Measurements from ENCODE around the gene ERFE.

ERFE gene

DNA sequence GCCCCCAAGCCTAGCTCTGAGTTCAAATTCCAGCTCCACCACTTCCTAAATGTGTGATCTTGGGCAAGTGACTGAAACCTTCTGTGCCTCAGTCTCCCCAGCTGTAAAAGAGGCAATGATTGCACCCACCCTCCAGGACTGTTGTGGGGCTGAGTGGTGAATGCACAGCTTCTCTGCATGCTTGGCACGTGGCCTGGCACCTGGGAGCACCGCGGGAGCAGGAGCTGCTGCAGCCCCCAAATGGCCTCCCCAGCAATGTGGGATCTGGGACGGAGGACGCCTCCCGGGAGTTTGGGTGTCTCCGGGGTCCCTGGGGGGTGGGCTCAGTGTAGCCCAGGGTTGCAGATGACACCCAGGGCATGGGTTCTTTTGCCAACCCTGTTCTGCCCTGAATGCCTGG lies 18.7 kb upstream of the ERFE start:
- DNase-seq = no peak

DNA sequence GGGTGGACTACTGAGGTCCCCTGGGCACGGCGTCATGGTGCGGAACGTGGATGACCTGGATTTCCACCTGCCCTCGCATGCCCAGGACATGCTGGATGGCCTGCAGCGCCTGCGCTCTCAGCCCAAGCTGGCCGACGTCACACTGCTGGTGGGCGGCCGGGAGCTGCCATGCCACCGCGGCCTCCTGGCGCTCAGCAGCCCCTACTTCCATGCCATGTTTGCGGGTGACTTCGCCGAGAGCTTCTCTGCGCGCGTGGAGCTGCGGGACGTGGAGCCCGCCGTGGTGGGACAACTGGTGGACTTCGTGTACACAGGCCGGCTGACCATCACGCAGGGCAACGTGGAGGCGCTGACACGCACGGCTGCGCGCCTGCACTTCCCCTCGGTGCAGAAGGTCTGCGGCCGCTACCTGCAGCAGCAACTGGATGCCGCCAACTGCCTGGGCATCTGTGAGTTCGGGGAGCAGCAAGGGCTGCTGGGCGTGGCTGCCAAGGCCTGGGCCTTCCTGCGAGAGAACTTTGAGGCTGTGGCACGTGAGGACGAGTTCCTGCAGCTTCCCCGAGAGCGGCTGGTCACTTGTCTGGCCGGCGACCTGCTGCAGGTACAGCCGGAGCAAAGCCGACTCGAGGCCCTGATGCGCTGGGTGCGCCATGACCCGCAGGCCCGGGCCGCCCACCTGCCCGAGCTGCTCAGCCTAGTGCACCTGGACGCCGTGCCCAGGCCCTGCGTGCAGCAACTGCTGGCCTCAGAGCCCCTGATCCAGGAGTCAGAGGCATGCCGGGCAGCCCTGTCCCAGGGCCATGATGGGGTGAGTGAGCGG lies 17.8 kb upstream of the ERFE start:
- no peak for DNase-seq

DNA sequence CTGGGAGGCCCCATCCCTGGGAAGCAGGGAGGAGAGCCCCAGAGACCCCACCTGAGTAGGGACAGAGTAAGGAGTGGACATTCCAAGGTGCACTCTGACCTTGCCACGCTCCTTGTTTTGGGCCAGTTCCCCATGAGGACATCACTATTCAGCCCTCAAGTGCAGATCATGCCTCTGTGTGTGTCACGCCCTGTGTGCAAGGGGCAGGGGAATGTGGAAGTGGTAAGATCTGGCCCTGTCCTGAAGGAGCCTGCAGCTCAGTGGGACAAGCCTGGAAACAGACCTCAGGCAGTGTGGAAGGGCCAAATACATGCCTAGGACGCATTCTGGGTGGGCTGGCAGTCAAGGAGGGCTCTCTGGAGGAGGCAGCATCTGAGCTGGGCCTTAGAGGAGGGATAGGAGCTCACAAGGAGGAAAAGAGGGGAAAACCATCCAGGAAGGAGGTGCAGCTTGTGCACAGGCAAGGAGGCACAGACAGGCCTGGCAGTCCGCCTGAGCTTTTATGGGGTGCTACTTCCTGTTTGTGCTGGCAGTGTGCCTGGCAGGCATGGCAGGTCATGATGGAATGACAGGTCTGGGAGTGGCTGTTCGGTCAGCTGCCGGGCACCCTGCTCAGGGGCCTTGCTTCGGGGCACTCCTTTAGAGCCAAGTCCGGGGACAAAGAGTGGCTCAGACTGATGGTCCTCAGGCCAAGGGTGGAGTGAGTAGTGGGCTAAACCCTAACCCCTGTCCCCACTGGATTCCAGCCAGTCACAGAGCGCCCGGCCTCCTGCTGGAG lies 17.0 kb upstream of the ERFE start:
- no peak for DNase-seq

DNA sequence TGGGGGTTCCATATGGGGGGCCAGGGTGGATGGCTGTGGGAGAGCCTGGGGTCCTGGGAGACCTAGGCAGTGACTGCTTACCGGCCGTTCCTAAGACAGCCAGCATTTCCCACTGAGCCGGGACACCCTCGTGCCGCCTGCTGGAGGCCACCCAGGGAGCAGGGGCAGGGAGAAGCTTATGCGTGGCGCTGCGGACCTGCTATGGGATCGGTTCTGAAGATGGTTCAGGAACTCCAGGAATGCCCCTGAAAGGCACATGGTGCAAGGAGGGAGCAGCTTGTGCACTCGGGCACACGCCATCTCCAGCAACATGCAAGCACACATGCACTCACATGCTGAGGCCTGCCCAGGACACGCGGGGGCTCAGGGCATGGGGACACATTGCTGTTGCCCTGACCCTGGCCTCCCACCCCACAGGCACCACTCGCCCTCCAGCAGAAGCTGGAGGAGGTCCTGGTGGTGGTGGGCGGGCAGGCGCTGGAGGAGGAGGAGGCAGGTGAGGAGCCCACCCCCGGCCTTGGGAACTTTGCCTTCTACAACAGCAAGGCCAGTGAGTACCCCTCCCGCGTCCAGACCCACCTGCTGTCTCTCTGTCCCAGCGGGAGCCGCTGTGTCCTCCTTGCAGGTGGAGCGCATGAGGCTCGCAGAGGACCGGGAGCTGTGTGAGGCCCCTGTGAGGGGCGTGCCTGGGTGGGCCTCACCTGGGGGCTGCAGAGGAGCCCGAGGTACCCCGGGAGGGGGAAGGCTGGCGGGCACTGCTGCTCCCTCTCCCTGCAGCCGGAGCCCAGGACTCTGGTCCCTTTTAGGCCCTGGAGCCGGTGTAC lies 16.2 kb upstream of the ERFE start:
- DNase-seq = no peak

DNA sequence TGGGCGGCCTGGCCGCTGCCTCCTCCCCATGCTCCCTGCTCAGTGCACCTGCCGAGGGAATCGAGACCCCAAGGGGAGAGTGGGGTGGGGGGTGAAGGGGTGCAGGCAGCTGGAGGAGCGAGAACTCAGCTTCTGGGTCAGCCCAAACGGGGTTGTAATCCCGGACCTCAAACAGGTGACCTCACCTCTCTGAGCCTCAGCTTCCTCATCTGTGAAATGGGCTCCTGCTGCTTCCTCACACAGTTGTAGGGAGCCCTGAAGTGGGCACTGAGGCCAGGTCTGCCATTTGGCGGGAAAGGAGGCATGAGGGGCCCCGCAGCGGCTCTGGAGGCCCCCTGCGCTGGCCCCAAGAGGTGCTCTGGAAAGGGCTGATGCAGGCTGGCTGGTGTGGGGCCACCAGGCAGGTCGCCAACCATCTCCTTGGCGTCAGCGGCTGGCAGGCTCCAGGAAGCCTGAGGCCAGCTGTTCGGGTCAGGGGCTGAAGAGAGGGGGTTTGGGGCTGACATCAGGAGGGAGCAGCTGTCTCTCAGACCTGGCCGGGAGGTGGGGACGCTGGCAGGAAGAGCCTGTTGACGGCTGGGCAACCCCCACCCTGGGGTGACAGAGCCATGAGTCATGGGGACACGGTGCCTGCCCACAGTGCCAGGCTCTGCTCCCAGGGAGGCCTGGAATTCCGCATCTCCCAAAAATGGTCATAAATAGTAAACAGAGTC lies 15.4 kb upstream of the ERFE start:
- DNase-seq = no peak

DNA sequence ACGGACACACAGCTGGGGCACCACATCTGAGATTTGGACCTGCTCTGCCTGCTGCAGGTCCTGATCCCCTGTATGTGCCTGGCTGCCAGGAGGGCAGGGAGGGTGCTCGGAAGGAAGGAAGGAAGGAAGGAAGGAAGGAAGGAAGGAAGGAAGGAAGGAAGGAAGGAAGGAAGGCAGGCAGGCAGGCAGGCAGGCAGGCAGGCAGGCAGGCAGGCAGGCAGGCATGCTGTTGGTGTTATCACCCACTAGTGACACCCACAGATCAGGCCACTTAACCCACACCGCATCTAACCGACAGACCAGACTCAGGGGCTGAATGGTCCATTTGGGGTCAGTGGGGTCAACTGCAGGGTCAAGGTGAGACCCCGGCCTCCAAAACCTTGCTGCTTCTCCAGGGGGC lies 14.5 kb upstream of the ERFE start:
- no peak for DNase-seq

DNA sequence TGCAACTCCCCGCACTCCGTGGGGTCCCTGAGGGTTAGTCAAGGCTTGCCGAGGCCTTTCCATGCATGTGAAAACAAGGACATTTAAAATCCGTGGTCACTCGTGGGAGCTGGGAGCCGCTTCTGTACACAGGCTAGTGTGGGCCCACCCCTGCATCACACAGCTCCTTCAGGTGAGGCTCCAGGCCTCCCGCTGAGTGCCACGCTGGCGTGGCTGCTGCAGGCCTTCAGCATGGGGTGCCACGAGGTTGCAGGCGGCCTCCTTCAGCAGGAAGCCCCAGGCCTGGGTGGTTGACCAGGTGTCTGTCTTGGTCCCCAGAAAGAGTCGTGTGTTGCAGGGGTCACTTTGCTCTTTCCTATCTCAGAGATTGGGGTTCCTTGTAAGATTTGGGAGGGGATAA lies 13.7 kb upstream of the ERFE start:
- no peak for DNase-seq

DNA sequence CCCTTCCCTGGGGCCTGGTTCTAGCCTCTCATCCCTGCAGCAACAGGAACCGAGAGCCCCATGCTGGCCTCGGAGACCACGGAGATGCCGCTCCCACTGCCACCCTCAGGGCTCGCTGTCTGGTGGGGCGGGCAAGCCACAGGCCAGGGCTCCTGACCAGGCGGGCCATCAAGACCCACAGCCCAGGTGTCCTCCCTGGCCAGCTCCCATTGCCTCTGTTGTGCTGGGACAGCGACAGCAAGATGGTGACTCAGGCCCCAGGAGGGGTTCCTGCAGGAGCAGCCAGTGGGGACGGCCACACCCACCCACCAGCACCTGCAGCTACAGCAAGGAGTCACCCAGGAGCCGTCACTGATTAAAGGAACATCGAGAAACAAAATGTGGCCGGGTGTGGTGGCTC lies 12.9 kb upstream of the ERFE start:
- no peak for DNase-seq

DNA sequence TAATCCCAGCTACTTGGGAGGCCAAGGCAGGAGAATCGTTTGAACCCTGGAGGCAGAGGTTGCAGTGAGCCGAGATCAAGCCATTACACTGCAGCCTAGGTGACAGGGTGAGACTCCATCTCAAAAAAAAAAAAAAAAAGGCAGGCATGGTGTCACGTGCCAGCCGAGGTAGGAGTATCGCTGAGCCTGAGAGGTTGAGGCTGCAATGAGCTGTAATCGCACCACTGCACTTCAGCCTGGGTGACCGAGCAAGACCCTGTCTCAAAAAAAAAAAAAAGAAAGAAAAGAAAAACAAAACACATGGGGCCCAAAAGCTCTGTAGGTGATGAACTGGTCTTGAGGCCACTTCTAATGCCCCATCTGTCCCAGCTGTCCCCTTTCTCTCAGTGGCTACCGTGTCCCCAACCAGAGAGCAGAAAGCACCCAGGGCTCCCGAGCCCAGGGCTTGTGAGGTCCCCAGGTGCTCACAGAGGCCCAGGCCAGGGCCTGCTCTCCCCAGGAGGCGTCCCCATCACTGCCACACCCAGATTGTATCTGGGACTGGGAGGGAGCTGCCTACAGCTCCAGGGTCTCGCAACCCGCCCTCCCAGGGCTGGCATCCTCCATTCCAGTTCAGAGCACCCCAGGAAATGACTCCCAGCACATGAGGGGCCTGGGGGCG lies 11.8 kb upstream of the ERFE start:
- no peak for DNase-seq

DNA sequence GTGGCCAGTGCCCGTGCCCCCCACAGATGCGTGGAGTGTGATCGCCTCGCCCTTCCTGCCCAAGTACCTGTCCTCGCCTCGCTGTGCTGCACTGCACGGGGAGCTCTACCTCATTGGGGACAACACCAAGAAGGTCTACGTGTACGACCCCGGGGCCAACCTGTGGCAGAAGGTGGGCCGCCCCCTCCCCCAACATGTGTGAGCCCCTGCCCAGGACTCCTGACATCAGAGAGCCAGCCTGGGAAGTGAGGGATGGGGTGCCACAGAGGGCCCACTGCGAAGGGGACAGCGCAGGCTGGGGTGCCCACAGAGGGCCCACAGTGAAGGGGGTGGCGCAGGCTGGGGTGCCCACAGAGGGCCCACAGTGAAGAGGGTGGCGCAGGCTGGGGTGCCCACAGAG lies 9.8 kb upstream of the ERFE start:
- DNase-seq = no peak

DNA sequence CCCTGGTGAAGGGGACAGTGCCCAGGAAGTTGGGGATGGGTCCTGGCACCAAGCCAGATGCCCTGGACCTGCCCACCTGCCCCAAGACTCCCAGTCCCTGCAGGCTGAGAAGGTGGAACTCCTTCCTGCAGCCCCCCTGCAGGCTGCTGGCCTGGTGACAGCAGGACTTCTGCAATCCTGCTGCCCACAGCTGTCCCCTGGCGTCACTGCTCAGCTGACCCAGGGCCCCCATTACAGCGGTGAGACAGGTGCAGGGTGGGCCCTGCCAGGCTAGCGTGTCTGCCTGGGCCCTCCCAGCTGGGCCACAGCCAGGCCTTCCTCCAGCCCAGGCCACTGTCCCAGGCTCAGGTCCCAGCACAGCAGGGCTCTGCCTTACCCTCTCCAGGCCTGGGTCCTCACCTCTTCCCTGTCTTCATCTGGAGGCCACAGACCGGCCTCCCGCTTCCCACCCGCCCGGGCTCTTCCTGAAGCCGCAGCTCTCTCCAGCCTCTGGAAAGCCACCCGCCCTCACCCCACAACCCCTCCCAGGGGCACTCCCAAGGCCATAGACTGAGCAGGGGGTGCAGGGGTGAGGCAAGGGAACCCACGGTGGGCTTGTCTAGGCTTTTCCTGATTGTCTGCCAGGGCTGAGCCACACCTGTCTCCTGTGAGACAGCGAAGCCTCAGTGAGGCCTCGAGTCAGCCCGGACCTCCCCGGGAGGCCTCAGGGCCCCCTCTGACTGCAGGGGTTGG lies 8.8 kb upstream of the ERFE start:
- DNase-seq = no peak

DNA sequence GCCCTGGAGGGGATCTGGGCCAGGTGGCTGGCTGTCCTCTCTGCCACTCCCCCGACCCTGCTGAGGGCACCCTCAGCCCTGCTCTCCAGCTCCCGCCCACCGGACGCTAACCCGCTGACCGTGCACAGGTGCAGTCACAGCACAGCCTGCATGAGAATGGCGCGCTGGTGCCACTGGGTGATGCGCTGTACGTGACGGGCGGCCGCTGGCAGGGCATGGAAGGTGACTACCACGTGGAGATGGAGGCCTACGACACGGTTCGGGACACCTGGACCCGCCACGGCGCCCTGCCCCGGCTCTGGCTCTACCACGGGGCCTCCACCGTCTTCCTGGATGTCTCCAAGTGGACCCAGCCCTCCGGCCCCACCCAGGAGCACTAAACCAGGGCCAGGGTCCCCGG lies 8.1 kb upstream of the ERFE start:
- no peak for DNase-seq

DNA sequence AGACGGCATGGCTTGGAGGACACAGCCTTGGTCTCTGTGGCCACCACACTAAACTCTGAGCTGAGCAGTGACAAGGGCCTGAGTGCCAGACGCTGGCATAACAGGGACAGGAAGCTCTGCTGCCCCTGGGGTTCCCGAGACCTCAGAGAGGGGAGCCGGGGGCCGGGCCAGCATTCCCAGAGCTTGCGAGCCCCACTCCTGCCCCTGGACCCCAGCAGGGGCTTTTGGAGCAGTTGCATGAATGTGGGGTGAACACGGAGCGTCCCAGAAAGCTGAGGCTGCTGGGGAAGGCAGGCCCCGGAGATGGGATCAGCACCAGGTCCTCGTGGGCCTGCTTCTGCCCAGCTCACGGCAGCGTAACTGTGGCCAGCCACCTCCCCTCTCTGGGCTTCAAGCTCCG lies 7.6 kb upstream of the ERFE start:
- no peak for DNase-seq

DNA sequence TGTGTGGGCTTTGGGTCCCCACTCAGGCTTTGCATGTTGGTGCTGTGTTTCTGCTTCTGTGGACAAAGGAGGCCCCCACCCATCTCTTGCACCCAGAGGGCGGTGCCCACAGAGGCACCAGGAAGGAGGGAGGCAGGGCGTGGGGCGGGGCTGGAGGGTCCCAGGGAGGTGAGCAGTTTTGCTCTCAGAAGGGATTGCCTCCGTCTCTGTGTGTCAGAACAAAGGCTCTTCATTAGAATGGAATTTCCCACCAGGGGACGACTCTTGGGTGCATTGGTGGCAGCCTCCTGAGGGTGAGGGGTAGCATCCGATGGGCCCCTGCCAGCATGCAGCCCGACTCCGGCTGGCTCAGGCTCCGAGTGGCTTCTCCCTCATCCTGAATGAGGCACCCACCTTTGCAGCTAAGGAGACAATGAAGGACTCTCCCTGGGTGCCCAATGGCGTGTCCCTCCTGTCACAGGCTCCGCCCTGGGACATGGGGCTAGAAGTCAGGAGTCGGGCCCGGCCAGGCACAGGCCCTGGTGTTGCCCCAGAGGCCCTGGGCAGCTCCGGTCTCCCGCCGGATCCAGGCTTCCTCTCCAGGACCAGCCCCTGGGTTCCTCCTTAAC lies 7.0 kb upstream of the ERFE start:
- DNase-seq = no peak

DNA sequence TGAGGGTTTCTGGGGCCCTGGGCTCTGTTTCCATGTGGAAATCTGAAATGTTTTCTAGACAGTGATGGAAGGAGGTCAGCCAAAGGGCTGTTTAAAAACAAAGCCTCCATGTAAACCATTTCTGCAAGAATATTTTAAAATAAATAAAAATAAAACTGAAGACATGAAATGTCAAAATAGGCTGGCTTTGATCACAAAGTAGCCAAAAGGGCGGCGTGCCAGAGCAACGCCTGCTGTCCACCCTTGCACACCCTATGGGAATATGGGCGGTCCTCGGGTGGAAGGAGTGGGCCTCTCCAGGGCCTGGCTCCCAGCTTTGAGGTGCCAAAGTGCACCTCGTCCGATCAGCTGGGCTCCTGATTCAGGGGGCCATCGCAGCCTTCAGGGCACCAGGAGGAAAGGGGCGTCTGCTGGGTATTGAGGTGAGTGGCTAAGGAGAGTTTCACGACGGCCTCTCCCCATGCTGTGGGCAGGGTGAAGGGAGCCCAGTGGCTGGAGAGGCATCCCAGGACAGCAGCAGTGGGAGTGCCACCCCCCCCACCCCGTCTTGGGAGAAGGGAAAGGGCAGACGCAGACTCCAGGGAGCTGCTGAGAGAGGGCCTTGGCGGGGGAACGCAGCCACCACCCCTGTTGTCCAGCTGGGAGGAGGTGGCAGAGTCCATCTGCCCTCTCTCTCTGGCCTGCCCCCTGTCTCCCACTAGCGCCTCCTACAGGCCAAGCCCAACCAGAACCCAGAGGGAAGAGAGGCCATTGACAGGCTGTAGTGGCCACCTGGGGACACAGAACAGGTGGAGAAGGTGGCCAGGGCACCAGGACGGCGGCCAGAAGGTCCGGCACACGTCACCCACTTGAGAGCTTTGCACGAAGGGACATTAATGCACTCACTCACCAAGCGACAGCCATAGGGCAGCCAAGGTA lies 5.7 kb upstream of the ERFE start:
- DNase-seq = no peak

DNA sequence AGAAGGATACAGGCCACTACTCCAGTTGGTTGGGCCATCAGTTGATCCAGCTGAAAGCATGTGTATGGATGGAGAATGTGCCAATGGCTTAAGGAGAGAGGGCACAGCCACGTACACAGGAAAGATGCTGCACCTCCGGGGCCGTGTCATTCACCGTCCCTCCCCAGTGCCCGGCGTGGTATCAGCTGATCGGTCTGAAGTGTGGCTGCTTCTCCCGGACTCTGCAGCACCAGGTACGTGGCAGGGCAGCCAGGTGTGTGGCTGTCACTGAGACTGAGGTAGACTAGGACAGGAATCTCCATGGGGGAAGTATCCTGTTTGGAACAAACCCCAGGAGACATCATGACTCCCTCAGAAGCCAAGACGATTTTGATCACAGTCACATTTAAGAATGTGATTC lies 4.2 kb upstream of the ERFE start:
- DNase-seq = no peak

DNA sequence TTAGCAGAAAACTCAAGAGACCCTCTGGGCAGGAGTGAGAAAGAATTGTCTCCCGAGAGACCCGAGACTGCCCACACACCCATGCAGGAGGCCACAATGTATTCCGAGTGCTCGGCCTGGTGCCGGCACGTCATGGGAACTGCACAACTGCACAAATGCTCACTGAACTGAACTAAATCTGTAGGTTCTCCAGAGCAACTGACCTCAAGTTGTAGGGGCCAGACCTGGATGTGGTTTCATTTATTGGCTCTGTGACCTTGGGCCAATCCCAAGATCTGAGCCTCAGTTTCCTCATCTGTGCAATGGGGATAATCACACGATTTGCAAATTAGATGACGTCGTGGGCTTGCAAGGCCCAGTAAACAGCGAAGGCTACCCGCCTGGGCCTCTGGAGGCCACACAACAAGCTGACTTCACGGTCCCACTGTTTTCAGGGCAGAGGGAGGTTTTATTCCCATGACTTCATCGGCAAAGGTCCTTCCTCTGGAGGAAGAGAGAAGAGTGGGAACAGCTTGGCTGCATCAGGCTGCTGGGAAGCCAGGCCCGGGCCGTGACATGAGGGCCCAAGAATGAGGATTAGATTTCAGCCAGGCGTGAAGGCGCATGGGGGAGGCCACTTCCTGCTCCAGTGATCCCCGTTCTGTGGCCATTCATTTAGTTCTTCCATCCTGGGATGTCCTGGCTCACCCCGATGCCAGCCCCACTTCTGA lies 3.6 kb upstream of the ERFE start:
- no peak for DNase-seq

DNA sequence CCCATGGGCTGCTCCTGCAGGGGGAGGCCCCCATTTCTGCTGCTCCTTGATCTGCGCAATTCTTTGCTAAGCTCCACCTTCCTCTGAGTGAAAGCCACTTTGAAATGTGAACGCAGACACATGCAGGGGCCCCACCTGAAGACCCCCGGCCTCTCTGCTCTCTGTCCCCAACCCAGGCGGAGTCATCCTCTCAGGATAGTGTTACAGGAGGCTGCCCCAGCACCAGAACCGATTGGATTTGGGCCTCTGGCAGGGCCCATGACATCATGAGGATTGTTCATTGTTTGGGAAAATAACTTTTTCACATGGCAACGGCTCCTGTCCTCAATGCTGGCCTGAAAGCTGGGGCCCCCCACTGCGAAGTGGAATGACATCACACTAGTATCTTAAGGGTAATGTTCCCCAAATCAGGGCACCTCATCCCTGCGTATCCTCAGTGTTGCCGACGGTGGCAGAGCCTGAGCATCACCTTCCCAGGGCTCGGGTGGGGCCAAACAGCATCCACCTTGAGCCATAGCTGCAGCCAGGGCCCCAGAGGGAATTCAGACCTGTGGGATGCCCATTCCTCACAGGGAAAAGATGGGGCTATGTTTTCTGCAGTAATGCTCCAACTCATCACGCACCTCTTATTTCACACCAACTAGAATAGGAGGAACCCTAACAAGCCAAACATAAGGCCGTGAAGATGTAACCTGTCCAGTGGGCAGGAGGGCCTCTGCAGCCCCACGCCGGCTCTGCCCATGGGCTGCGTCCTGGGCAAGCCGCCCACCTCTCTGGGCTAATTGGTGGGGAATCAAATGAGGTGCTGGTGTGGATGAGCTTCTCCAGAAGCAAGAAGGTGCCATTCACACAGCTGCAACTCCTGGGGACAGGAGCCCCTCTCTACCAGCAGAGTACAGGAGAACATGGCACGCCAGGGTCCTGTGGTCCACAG lies 2.7 kb upstream of the ERFE start:
- no peak for DNase-seq

Measured in stimulated activated CD8-positive, alpha-beta memory T cell treated with anti-CD3 and anti-CD28 coated beads, Interleukin-4, amount 100 ng/mL, for 48 hours (primary cell).